Measurements from ENCODE around the gene CTAG1B.
"Not testable (repeated sequence)": the region's sequence is repeated elsewhere in the genome, so short reads cannot be mapped to it uniquely, and the experiment has no call there.

CTAG1B gene

DNA sequence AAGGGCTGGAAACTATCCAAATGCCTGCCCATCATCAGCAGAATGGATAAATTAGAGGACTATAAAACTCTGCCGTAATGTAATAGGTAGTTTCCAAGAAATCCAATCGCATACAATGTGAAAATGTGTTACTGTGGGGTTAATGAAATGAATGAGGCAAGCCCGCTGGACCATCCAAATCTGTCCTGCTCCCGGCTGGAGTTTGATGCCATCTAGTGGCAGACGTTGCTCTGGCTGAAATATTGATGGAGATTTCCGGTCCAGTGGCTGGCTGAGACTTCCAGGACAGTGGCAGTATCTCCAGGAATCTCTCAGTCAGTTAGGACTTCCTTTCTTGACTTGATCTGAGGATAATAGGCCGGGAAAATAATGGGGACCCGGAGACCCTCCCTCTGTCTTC, 36.1 kb downstream of the CTAG1B start:
- not testable (repeated sequence) for DNase-seq

DNA sequence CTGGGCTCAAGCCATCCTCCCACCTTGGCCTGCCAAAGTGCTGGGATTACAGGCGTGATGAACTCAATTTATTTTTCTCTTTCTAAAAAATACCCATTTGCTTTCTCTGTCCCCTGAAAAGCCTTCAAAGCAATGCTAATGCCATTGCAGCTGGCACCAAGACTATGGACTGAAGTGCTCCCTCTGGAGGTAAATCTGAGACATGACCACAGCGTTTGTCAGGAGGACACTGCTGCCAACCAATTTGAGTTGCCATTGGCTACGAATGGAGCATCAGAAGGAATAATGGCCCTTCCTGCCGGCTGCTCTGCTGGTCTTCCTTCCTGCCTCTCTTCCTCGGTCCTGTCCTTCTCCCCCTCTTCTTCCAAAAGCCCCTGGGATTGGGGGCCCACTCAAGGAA, 44.0 kb downstream of the CTAG1B start:
- DNase-seq: not testable (repeated sequence)

DNA sequence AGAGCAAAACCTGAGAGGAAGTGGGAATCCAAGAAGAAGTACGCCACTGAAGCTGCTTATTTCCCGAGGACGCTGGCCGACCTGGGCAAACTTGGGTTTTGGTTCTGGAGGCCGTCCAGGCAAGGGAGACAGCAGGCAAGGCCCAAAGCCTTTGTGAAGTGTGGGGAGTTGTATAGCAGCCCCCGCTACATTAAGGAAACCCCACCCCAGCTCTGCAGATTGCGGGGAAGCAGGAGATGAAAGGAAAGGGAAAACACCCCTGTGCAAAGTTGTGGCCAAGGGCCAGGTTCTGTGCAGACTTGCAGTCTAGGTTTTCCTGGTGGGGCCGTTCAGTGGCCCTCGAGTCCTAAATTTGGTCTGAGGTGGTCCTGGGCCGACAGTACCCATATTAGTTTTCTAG, 46.0 kb downstream of the CTAG1B start:
- not testable (repeated sequence) for DNase-seq

DNA sequence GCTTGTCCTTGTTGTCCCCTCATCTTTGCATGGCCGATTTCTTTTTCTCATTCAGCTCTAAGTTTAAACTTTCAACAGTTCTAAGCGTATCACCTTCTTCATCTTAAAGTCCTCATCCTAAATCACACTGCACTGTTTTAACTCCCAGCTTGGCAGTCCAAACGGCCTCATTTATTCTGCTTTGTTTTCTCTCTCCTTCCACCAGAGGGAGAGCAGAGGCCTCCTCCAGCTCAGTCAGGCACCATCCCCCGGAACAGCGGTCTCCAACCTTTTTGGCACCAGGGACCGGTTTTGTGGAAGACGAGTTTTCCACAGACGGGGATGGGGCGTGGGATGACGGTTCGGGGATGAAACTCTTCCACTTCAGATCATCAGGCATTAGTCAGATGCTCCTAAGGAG, 48.7 kb downstream of the CTAG1B start:
- not testable (repeated sequence) for DNase-seq
